GM19043 (cell line): ENCODE measurements around the gene STK35.

Source experiments
- ATAC-seq: cut with Tn5 transposase; IDR thresholded peaks from one replicate; pipeline ENCODE4 v1.9.1; 2021; ENCODE audit warnings: low read depth; ENCODE audit not compliant: unreplicated experiment

Gene STK35

GRCh38 chr20:2103461-2104153, 2.0 kb downstream of the STK35 start:
- no peak for ATAC-seq

- no peak for ATAC-seq
Measured at GRCh38 chr20:2104236-2104635, 2.6 kb downstream of the STK35 start.

- ATAC-seq, result no peak
Measured at GRCh38 chr20:2108498-2108897, 6.9 kb downstream of the STK35 start.

- no peak for ATAC-seq
Measured at GRCh38 chr20:2108987-2109386, 7.4 kb downstream of the STK35 start.

GRCh38 chr20:2109425-2110210, 8.0 kb downstream of the STK35 start:
- ATAC-seq, result no peak

GRCh38 chr20:2112910-2113309, 11.3 kb downstream of the STK35 start:
- ATAC-seq, result no peak

- no peak for ATAC-seq
Measured at GRCh38 chr20:2114127-2114959, 12.7 kb downstream of the STK35 start.

- no peak for ATAC-seq
Measured at GRCh38 chr20:2114990-2115681, 13.5 kb downstream of the STK35 start.

GRCh38 chr20:2116170-2116940, 14.7 kb downstream of the STK35 start:
- no peak for ATAC-seq

GRCh38 chr20:2118783-2119182, 17.2 kb downstream of the STK35 start:
- ATAC-seq, result no peak

- ATAC-seq, result no peak
Measured at GRCh38 chr20:2122936-2123335, 21.3 kb downstream of the STK35 start.

GRCh38 chr20:2123720-2124119, 22.1 kb downstream of the STK35 start:
- no peak for ATAC-seq

- no peak for ATAC-seq
Measured at GRCh38 chr20:2124564-2125213, 23.1 kb downstream of the STK35 start.

GRCh38 chr20:2125474-2126112, 24.0 kb downstream of the STK35 start:
- no peak for ATAC-seq

GRCh38 chr20:2127238-2127637, 25.6 kb downstream of the STK35 start:
- ATAC-seq, result no peak

- no peak for ATAC-seq
Measured at GRCh38 chr20:2128542-2128941, 26.9 kb downstream of the STK35 start.

- no peak for ATAC-seq
Measured at GRCh38 chr20:2130062-2130591, 28.5 kb downstream of the STK35 start.

- ATAC-seq, result no peak
Measured at GRCh38 chr20:2130683-2131082, 29.1 kb downstream of the STK35 start.

- ATAC-seq, result no peak
Measured at GRCh38 chr20:2131366-2131765, 29.7 kb downstream of the STK35 start.
